Left lobe of liver (tissue), 2 donors: ENCODE measurements around the gene PAM16. TPM values are rescaled to one million over a fixed set of nuclear protein-coding genes. Genes with fewer than 3 reads are reported as not detected.

Experiments
- ATAC-seq: fragments of 200-7000 bp; cut with Tn5 transposase; one replicate; pipeline ENCODE4 v1.9.1; 2020; ENCODE audit warnings: mild to moderate bottlenecking, moderate library complexity
- DNase-seq: peaks from one replicate; pipeline ENCODE4 v3.0.0-alpha.2; 2020; ENCODE audit warnings: low spot score
- total RNA-seq: library from RNA; stranded (reverse); gene quantifications from one replicate; pipeline ENCODE4 v1.2.1, GENCODE V29; 2021
- donor health status: DM: no; HTN: no; CAD: no; lungs with moderate emphysema.
- donor health status: DM: no; HTN: yes; CAD: no.

Gene PAM16
- total RNA-seq, 1 donor from 2014 or later = 41.0 TPM

DNA sequence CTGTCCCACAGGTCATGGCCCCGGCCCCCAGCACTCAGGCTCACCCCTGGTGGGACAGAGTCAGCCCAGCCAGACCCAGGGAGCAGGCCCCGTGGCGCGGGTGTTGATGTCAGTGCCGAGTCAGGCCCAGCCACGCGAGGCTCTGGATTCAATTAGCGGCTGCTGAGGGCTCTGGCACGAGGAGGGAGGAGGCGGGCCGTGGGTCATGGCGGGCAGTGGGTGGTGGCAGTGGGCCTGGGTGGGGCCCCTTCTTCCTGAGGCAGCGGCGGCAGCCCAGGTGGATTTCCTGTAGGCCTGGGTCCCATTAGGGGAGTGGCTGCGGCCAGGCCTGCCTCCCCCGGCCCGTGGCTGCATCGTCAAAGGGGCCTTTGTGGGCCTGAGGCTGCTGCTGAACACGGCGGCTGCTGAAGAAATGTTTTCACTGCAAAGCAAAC, 33.4 kb upstream of the PAM16 start:
- no peak for DNase-seq

GRCh38 chr16:4383591-4384444, 32.7 kb upstream of the PAM16 start:
- DNase-seq (no peak), ATAC-seq (peak; percentile 1)

More for the DNA sequence above, 33.4 kb upstream of the PAM16 start:
- ATAC-seq = peak; percentile 3

GRCh38 chr16:4382795-4383357, 31.8 kb upstream of the PAM16 start:
- ATAC-seq = no peak
- DNase-seq = no peak

GRCh38 chr16:4381935-4382794, 31.0 kb upstream of the PAM16 start:
- DNase-seq (no peak), ATAC-seq (no peak)

DNA sequence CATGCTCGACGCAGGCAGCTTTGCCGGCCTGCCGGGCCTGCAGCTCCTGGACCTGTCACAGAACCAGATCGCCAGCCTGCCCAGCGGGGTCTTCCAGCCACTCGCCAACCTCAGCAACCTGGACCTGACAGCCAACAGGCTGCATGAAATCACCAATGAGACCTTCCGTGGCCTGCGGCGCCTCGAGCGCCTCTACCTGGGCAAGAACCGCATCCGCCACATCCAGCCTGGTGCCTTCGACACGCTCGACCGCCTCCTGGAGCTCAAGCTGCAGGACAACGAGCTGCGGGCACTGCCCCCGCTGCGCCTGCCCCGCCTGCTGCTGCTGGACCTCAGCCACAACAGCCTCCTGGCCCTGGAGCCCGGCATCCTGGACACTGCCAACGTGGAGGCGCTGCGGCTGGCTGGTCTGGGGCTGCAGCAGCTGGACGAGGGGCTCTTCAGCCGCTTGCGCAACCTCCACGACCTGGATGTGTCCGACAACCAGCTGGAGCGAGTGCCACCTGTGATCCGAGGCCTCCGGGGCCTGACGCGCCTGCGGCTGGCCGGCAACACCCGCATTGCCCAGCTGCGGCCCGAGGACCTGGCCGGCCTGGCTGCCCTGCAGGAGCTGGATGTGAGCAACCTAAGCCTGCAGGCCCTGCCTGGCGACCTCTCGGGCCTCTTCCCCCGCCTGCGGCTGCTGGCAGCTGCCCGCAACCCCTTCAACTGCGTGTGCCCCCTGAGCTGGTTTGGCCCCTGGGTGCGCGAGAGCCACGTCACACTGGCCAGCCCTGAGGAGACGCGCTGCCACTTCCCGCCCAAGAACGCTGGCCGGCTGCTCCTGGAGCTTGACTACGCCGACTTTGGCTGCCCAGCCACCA, 30.2 kb upstream of the PAM16 start:
- ATAC-seq = peak; percentile 39
- DNase-seq = no peak

DNA sequence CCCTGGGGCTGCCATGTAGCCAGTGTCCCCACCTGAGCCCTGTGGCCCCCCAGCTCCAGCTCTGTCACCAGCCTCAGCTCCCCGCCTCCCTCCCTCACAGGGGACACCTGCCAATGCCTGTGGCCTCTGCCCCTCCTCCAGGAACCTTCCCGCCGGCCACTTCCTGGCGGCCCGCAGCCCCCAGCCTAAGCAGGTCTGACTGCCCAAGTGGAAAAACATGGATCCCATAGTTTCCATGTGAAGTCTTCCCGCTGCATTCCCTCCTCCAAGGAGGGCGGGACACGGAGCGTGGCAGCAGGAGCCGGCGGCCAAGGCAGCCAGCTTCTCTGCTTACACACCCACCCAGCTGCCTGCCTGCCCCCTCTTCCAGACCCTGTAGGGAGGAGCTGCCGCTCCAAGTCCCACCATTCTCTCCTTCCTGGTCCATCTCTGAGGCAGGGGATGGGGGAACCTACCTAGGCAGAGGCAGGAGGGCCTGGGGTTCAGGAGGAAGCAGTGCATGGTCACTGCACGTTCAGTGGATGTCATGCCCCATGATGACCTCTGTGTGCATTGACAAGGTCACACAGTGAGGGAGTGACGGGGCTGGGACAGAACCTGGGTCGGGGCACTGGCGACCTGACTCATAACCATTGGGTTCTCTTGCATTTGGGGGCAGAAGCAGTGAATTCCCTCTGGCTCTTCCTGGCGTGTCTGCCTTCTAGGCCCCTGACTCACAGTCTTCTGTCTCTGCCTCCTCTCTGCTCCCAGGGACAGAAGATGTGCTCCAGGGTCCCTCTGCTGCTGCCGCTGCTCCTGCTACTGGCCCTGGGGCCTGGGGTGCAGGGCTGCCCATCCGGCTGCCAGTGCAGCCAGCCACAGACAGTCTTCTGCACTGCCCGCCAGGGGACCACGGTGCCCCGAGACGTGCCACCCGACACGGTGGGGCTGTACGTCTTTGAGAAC, 29.3 kb upstream of the PAM16 start:
- no peak for ATAC-seq
- DNase-seq = no peak

- DNase-seq (no peak), ATAC-seq (no peak)
Measured at GRCh38 chr16:4378999-4379690, 28.0 kb upstream of the PAM16 start.

GRCh38 chr16:4378161-4378666, 27.1 kb upstream of the PAM16 start:
- DNase-seq = no peak

GRCh38 chr16:4377573-4378154, 26.5 kb upstream of the PAM16 start:
- DNase-seq = no peak
- ATAC-seq = no peak

More at GRCh38 chr16:4378161-4378666, 27.1 kb upstream of the PAM16 start:
- ATAC-seq = no peak

- no peak for DNase-seq
Measured at GRCh38 chr16:4376893-4377572, 25.9 kb upstream of the PAM16 start.

DNA sequence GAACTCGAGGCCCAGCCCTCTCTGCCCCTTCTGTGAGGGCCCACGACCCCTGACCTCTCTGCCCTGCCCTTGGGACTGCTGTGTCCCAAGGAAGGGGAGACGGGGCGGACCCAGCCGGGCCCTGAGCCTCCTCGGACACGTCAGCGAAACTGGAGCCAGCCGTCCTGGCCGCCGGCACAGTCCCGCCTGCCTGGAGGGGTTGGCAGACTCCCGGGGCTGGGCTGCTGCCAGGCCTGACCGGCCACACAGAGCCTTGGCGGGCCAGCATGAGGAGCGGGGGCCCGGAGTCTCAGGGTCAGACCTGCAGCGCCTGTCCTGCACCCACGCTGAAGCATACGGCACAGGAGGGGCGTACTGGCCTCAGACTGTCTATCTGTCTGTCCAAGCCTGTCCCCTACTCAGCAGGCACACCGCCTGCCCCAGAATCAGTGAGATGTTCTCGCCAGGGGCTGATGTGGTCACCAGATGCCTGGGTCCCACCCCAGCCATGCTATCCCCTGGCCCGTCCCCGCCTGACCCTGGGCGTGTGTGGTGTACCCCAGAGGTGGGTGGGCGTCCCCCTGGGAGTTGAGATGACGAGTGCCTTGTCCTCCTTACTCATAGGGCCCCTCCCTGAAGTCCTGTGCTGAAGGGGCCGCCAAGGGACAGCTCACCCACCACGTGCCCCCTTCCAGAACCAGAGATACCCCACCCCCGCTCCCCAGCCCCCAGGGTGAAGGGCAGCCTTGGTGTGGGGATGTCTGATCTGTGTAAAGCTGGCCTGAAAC, 25.2 kb upstream of the PAM16 start:
- ATAC-seq (peak; percentile 47), DNase-seq (peak; percentile 97)

More at GRCh38 chr16:4376893-4377572, 25.9 kb upstream of the PAM16 start:
- no peak for ATAC-seq

GRCh38 chr16:4375717-4376116, 24.6 kb upstream of the PAM16 start:
- ATAC-seq = no peak
- no peak for DNase-seq

DNA sequence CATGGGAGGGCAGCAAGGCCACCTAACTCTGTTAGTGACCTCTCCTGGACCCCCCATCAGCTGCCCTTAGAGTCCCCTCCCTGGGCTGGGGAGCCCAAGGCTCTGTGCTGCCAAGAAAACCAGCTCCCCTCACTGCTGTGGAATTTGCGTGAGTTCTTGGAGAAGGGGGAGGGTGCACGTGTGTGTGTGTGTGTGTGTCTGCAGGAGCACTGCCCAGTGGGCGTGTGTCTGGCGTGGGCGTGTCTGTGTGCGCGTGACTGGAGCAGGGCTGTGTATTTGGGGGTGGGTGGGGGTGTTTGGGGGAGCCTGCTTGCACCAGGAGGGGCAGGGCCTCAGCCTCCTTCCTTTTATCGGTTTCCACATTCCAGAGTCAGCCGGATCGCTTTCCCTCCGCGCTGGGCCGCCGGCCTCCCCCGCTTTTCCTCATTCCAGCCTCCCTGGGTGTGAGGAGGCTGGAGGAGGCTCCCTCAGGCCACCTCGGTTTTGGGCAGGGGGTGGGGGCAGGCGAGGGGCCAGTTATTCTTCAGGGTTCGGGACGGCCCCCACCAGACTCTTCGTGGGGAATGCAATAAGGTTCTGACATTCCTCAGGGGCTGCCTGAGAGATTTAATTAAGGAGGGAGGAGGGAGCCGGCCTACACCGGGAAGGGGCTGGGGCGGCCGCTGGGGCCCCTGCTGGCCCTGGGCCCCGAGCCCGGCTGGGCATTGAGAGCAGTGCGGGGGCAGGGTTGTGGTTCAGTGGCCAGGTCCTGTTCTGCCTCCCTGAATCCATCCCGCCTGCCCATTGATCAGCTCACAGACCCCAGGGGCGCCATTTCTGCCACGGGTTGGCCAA, 23.0 kb upstream of the PAM16 start:
- ATAC-seq = peak; percentile 16
- peak; percentile 78 for DNase-seq

- ATAC-seq (no peak), DNase-seq (no peak)
Measured at GRCh38 chr16:4373356-4373908, 22.3 kb upstream of the PAM16 start.

DNA sequence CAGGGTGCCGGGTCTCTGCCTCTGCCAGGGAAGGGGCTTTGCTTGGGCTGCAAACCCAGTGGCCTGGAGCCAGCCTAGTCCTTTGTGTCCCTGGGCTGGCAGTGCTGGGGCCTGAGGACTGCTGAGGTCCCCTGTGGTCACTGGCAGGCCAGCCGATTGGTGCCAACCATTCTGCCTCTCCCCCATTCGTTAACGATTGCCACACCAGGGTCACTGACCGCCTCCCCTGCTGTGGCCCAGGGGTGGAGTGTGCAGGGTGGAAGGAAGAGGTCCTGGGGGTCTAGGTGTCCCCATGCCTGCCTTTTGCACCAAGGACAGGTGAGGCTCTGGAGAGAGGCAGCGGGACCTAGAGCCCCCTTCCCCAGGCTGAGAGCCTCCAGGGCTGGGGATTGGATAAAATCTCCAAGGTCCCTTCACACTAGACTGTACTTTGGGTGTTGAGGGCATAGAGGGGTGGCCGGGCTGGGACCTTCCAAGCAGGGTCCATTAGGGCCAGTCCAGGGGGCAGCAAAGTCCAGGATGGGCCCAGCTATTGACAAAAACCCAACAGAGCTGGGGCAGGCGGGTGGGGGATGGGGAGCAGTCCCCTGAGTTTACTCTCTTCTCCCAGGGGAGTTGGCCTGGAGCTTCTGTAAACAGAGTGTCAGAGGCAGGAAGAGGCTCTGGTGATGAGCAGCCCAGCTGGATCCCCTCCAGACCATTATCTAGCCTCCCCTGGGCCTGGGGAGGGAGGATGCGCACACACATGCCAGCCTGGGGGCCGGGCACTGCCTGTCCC, 21.6 kb upstream of the PAM16 start:
- ATAC-seq (peak; percentile 60), DNase-seq (peak; percentile 94)
